Stimulated activated CD4-positive, alpha-beta T cell treated with anti-CD3 and anti-CD28 coated beads, Interleukin-4, amount 100 ng/mL, for 24 hours (primary cell): ENCODE data around the gene S100A2.
A peak's percentile ranks its signal among the peaks of the same experiment; 100 is the strongest.

Source experiments
- DNase-seq: peaks from one replicate; pipeline ENCODE4 v3.0.0-alpha.2; 2020

S100A2 gene

GRCh38 chr1:153565529-153566374, at the start of gene S100A2:
S100A2 (minus strand) TSS chr1:153565844; CDS start chr1:153563877, 1,967 bp downstream.
- DNase-seq: peak; percentile 72

GRCh38 chr1:153615406-153615805, 49.8 kb upstream of the S100A2 start:
- DNase-seq: no peak

DNA sequence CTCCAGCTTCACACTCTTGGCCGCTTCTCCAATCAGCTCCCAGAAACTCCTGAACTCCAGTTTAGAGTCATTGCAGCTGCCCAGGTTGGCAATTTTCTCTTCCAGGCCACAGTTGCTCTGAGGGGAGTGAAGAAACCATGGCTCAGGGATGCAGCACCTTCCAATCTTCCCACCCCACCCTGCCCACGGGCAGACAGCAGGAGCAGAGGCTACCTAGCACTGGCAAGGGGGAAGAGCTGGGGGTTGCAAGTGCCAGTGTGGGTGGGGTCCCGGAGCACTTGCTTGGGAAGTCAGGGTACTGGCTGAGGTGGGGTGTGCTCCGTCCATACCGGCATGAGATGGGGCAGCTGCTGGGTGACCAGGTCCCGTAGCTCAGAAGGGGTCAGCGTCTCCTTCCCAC, 49.3 kb upstream of the S100A2 start:
- no peak for DNase-seq

- no peak for DNase-seq
These were observed 48.7 kb upstream of the S100A2 start for GRCh38 chr1:153614189-153614900.

DNA sequence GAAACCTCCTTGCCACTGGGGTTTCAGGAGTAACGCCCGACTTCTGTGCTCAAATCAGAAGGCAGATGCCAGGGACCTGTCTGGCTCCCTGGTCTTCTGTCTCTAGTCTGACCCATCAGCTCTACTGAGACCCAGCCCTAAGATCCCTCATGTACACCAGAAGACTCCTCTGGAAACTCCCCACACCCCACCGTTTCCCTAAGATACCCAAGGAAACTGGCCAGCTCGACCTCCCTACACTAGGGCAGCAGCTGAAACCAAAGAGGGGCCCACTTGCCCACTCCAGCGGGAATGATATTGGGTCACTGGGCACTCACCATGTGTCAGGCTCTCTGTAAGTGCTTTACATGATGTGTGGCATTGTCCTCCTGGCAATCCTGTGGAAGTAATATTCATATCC, 47.8 kb upstream of the S100A2 start:
- no peak for DNase-seq

DNA sequence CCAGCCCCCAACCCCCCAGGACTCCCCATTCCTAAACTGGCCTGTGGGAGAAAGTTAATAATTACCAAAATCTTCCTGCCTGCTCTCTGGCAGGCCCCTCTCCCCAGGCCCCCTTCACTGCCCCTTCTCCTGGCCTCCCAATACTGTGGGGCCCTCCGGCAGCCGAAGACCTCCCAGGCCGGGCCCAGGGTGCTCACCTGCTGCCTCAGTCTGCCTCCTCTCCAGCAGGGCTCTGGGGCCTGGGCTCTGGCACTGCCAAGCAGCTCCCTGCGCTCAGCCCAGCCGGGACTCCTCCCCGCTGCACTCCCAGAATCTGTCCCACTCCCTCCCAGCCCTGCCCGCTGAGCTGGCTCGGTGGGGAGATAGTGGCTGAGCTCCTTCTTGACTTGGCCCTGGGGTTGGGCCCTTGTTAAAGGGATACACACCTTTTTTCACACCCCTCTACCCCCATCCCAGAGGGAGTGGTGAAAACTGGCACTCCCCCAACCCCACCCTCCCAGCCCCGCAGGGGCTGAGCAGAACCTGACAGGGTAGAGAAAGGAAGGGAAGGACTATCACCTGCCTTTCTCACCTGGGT, 47.2 kb upstream of the S100A2 start, which contains the start of gene S100A16:
S100A16 (minus strand) TSS at position 383 of the 577 bp plus-strand sequence. CDS start 4,986 bp downstream, outside the sequence.
- no peak for DNase-seq

DNA sequence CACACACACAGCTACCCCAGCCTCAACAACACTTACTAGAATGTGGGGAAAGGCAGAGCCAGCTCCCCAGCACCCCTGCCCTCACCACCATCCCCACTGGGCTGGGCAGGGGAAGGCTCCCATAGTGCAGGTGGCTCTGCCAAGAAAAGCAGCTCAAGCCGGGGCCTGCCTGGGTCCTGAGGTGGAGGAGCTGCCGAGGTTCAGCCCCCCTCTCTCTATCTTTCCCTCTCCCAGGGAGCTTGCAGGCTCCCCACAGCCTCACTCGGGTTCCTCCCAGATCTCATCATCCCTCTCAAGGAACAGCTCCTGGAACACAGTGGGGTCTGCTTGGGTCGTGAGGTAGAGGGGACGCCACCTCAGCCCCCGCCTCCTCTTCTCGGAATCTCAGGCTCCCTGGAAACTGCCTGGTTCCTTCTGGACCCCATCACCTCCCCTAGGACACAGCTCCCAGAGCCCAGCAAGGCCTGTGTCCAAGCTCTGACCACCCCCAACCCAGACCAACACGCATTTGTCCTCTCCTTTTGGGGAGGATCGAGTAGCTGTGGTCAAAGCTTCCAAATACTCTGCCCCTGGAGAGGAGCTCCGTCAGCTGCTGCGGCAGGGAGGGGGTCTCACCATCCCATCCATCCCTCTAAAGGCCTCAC, 46.6 kb upstream of the S100A2 start:
- DNase-seq: no peak

DNA sequence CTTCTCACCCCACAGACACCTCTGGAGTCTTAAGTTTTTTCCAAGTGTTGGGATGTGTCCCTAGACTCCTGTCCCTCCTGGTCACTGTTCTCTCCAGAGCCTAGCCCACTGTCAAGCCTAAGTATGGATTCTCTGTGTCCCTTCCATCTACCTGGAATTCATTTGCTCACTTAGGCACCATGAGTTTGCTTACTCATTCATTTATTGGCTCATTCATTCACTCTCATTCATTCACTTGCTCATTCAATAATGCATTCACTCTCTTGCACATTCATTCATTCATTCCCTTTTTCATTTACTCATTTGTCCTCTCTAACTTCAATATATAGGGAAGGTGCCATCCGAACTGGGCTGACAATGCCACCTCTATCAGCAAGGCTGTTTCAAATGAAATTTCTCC, 45.7 kb upstream of the S100A2 start:
- no peak for DNase-seq

- no peak for DNase-seq
These were observed 45.2 kb upstream of the S100A2 start for GRCh38 chr1:153610811-153611301.

DNA sequence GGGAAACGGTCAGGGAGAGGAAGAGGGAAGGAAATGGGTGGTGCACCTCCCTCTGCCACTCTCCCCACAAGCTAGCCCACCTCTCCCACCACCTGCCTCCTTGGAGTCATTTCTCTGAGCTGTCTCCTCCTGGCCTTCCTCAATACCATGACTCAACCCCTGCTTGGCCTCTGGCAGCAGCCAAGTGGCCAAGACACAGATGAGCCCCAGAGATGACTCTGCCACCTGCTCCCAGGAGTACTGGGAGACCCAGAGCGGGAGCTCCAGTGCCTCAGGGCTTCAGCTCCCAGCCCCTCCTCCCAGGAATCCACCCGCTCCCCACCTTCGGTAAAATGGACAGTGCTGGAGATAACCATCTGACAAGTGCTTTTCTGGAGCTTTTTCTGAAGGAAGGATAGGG, 44.7 kb upstream of the S100A2 start:
- no peak for DNase-seq

GRCh38 chr1:153609585-153609907, 43.9 kb upstream of the S100A2 start:
- DNase-seq: no peak

- DNase-seq: no peak
These were observed 43.3 kb upstream of the S100A2 start for GRCh38 chr1:153608742-153609584.

DNA sequence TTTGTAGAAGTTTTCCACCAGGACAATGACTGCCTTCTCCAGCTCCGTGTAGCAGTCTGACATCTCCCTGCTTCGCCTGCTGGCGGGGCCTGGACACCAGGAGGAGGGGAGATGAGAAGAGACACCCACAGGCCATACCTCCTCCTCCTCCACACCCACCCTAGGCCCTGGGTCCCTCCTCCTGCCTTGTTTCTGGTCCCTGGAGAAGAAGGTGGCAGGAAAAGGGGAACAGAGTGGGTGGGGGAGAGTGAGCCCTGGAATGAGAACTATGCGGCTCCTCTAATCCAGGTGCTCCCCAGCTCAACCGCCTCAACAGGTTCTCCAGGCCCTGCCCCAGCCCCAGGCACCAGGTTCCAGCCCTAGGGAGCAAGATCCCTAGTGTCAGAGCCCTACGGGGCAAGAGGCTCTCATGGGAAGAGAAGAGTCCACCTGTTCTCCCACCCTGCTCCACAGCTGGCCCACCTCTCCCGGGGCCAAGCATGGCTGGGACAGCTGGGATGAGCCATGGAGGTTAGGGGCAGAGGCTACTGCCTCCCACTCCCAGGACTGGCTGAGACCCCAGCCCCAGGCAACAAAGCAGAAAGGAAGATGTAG, 42.5 kb upstream of the S100A2 start:
- no peak for DNase-seq

DNA sequence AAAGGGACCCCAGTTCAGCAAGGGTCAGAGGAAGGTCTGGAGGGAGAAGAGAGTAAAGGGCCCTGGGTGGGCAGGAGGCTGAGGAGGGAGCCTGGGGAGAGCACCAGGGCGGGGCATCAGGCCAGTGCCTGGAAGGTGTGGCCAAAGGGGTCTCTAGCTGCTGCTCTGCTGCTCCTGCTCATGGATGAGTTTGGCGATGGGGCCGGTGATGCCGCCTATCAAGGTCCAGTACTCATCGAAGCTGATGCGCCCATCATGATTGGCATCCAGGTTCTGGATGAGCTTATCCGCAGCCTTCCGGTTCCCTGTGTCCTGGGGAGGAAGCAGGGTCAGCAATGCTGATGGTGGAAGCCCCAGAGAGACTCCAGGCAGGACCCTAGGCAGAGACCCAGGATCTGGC, 41.7 kb upstream of the S100A2 start:
- no peak for DNase-seq

GRCh38 chr1:153606194-153606593, 40.5 kb upstream of the S100A2 start:
- no peak for DNase-seq

DNA sequence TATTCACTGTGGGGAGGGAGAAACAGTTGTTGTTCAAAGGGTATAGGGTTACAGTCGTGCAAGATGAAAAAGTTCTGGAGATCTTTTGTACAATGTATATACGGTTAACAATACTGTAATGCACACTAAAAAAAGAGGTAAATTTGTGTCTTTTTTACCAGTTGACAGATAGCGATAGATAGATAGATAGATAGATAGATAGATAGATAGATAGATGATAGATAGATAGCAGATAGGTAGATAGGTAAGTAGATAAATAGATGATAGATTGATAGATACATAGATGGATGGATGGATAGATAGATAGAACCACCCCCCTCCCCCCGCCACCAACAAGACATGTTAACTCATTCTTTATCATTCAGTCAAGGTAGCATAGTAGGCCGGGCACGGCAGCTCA, 37.1 kb upstream of the S100A2 start:
- no peak for DNase-seq

GRCh38 chr1:153599847-153600246, 34.2 kb upstream of the S100A2 start:
- no peak for DNase-seq

DNA sequence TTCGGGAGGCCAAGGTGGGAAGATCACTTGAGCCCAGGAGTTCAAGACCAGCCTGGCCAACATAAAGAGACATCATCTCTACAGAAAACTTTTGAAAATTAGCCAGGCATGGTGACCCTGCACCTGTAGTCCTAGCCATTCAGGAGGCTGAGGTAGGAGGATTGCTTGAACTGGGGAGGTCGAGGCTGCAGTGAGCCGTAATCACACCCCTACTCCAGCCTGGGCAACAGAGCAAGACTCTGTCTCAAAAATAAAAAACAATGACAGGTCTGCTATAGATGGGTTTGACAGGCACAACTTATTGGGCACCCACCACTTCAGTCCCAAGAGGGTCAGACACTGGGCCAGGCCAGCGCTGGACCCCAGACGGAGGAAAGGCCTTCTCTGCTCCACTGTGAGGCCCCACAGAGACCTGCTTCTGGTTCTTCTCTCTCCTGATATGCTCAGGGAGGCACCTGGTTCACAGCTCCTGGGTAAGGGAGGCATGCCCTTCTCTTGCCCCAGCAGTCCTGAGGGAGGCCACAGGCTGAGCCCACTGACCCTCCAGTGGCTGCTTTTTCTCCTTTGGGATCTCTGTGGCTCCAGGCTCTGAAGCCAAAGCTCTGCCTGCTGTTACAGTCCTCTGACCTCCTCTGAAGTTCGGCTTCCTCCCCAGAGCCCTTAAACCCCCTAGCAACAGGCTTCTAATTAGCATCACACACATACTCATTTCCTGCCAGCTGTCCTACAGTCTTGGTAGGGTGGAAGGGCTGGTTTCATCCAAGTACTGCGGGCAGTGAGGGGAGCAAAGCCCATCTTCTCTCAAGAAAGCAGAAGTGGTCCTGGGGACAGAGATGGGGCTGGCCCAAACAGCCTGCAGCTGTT, 32.9 kb upstream of the S100A2 start:
- DNase-seq: no peak

- no peak for DNase-seq
These were observed 31.6 kb upstream of the S100A2 start for GRCh38 chr1:153597206-153597605.

DNA sequence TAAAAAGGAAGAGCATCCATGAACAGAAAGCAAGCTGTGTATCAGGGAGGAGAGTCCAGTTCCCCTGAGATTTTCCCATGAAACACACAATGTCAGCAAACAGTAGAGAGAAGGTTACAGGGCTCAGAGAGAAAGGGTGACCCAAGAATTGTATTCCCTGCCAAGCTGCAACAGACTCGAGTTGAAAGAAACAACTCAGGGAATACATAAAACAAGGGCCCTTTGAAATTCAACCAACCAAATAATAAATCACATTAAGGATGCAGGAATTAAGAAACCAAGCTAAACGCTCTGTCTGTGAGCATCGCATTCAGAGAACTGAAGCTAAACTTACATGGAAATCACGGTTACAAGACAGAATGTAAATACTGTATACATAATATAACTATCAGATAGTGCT, 27.1 kb upstream of the S100A2 start:
- no peak for DNase-seq

- no peak for DNase-seq
These were observed 22.8 kb upstream of the S100A2 start for GRCh38 chr1:153588482-153588881.
